BLaER1 treated with 17β-estradiol and CSF1 and Interleukin-3, amounts not matched to agents 10 nM and 100 nM (cell line): ENCODE measurements around the gene UBA6.

Experiments
- H3K27ac ChIP-seq, 11 experiments: shearing (Covaris generic); formaldehyde crosslinking; 2 replicates each; pipeline ENCODE4 v1.8.1; 2022
- H3K27me3 ChIP-seq, 11 experiments: shearing (Covaris generic); formaldehyde crosslinking; 2 replicates each; pipeline ENCODE4 v1.8.1; 2022
- H3K36me3 ChIP-seq, 11 experiments: shearing (Covaris generic); formaldehyde crosslinking; 2 replicates each; pipeline ENCODE4 v1.8.1; 2022
- H3K4me1 ChIP-seq, 10 experiments: shearing (Covaris generic); formaldehyde crosslinking; 2 replicates each; pipeline ENCODE4 v1.8.1; 2022
- H3K4me2 ChIP-seq, 11 experiments: shearing (Covaris generic); formaldehyde crosslinking; 2 replicates each; pipeline ENCODE4 v1.8.1; 2022
- H3K4me3 ChIP-seq, 10 experiments: shearing (Covaris generic); formaldehyde crosslinking; 2 replicates each; pipeline ENCODE4 v1.8.1; 2022
- H3K9ac ChIP-seq, 11 experiments: shearing (Covaris generic); formaldehyde crosslinking; 2 replicates each; pipeline ENCODE4 v1.8.1; 2022
- H3K9me3 ChIP-seq, 11 experiments: shearing (Covaris generic); formaldehyde crosslinking; replicated peaks in 1 of 11; 2 replicates each; pipeline ENCODE4 v1.8.1; 2022
- H4K20me1 ChIP-seq, 11 experiments: shearing (Covaris generic); formaldehyde crosslinking; 2 replicates each; pipeline ENCODE4 v1.8.1; 2022
- Cebpa-rat ChIP-seq, 11 experiments: shearing (Covaris generic); IDR thresholded peaks; 2 replicates each; pipeline ENCODE4 v1.8.1; 2022

Gene UBA6

DNA sequence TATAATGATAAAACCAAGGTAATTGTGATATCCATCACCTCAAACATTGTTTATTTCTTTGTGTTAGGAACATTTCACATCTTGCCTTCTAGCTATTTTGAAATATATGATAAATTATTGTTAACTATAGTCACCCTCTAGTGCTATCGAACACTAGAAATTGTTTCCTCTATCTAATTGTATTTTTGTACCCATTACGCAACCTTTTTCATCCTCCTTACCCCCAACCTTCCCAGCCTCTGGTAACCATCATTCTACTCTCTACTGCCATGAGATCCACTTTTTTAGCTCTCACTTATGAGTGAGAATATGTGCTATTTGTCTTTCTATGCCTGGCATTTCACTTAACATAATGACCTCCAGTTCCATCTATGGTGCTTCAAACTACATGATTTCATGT is 3.9 kb upstream of the UBA6 start:
- Histone ChIP-seq H3K4me1 (peaks cover 7 to 46% (median 17%) of the 10 kb centered on the region in 10 experiments), H3K27me3 (no peaks in the 10 kb centered on the region), H3K9me3 (peaks cover 21 to 45% (median 35%) of the 10 kb centered on the region in 11 experiments), H3K4me3 (no peak overlapping the region), H3K4me2 (peak overlapping the region in 4 of 11 experiments; percentile 7 to 47 (median 30); a peak in 5 of 22 replicates), H3K36me3 (peaks cover 10 to 31% (median 18%) of the 10 kb centered on the region in 11 experiments; a peak in 21 of 22 replicates), H4K20me1 (peaks cover 0 to 3% (median 0%) of the 10 kb centered on the region in 11 experiments; a peak in 3 of 22 replicates), H3K27ac (no peak overlapping the region), H3K9ac (no peak overlapping the region)
- TF ChIP-seq Cebpa-rat (IDR thresholded peaks at IDR 0.05): peak in 3 of 11 experiments; percentile 14 to 41 (median 40); a peak in 2 of 22 replicates

DNA sequence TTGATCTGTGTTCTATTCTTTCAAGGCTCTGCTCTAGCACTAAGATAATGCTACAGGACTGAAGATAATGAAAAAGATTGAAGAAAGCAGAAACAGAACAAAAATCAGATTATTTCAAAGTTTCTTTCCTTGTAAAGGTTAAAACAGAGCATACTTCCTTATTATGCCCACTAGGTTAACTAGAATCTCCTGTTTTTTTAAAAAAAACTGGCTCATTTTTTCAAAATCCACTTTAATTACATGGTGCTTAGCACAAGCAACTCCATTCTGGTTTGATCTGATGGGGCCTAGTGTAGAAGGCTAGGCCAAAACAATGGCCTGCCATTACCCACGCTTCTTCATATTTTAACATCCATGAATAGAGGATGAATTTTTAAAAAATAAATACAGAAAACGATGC is 1.2 kb upstream of the UBA6 start:
- Histone ChIP-seq H3K27me3 (no peaks in the 10 kb centered on the region), H3K4me1 (peaks cover 12 to 73% (median 35%) of the 10 kb centered on the region in 10 experiments), H3K4me3 (peak overlapping the region; percentile 73 to 99 (median 89); a peak in 16 of 20 replicates), H3K9ac (peak overlapping the region in 3 of 11 experiments; percentile 85 to 98 (median 87); a peak in 5 of 22 replicates), H3K9me3 (peaks cover 12 to 30% (median 21%) of the 10 kb centered on the region in 11 experiments), H3K36me3 (peaks cover 8 to 40% (median 25%) of the 10 kb centered on the region in 11 experiments; a peak in 21 of 22 replicates), H3K27ac (peak overlapping the region in 10 of 11 experiments; percentile 78 to 97 (median 89); a peak in 10 of 22 replicates), H4K20me1 (peaks cover 0 to 26% (median 8%) of the 10 kb centered on the region in 11 experiments; a peak in 12 of 22 replicates), H3K4me2 (peak overlapping the region; percentile 74 to 88 (median 80))
- TF ChIP-seq Cebpa-rat (IDR thresholded peaks at IDR 0.05): no peak

DNA sequence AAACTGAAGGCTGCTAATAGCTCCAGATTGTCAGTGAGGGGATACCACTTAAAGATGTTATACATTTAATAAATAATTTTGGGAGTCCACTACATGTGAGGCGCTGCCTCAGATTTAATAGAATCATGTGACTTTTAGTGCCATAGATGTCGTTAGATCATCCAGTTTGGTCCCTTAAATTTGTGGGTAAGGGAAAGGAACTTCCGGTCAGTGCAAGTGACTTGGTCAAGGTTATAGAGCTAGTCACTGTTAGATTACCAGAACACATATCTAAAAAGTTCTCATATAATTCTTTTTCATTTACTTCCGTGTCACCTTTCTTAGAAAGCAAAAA is 529 bp upstream of the UBA6 start:
- H3K9me3 ChIP-seq: peaks cover 5 to 23% (median 15%) of the 10 kb centered on the region in 11 experiments
- peak overlapping the region; percentile 73 to 99 (median 89) for H3K4me3 ChIP-seq
- H4K20me1 ChIP-seq: peaks cover 0 to 29% (median 8%) of the 10 kb centered on the region in 11 experiments; a peak in 12 of 22 replicates
- peak overlapping the region; percentile 46 to 97 (median 87); a peak in 21 of 22 replicates for H3K27ac ChIP-seq
- no peak for TF ChIP-seq Cebpa-rat (IDR thresholded peaks at IDR 0.05)
- H3K9ac ChIP-seq: peak overlapping the region; percentile 54 to 98 (median 88); a peak in 21 of 22 replicates
- H3K36me3 ChIP-seq: peaks cover 9 to 37% (median 27%) of the 10 kb centered on the region in 11 experiments; a peak in 20 of 22 replicates
- H3K27me3 ChIP-seq: no peaks in the 10 kb centered on the region
- peaks cover 12 to 77% (median 35%) of the 10 kb centered on the region in 10 experiments for H3K4me1 ChIP-seq
- peak overlapping the region; percentile 74 to 88 (median 80) for H3K4me2 ChIP-seq

DNA sequence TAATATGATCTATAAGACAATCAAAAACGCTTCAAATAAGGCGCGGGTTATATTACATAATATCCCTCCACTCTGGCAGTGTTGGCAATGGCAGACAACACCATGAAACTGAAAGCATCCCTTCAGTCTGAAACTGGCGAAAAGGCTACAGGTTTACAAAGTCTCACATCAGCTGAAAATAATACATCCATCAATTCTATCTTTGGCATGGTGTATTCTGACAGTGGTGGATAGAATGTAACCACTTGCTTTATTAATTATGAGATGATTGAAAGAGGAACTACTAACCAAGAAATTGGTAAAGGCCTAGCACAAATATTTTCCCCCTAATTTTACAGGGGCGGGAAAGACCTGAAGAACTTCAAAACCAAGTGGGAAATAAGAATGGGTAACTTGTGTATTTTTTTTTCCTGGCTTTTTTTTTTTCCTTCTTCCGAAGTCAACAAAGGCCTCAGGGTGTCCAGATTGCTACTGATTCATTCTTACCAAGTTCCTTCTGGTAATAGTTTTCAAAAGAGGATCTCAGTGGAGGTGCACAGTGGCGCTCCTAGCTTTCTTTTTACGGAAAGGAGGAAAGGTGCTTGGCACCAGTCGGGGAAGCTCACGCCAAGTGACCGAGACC is 728 bp downstream of the UBA6 start:
- peaks cover 7 to 42% (median 27%) of the 10 kb centered on the region in 11 experiments; a peak in 17 of 22 replicates for H3K36me3 ChIP-seq
- H3K9me3 ChIP-seq: peaks cover 0 to 11% (median 2%) of the 10 kb centered on the region in 11 experiments; a peak in 5 of 22 replicates
- H3K27ac ChIP-seq: peak overlapping the region; percentile 79 to 97 (median 87)
- H4K20me1 ChIP-seq: peaks cover 0 to 30% (median 8%) of the 10 kb centered on the region in 11 experiments; a peak in 12 of 22 replicates
- peaks cover 12 to 71% (median 35%) of the 10 kb centered on the region in 10 experiments for H3K4me1 ChIP-seq
- H3K9ac ChIP-seq: peak overlapping the region; percentile 85 to 98 (median 89)
- no peaks in the 10 kb centered on the region for H3K27me3 ChIP-seq
- peak overlapping the region; percentile 73 to 99 (median 89) for H3K4me3 ChIP-seq
- peak overlapping the region; percentile 75 to 96 (median 87) for H3K4me2 ChIP-seq
- TF ChIP-seq Cebpa-rat (IDR thresholded peaks at IDR 0.05): no peak

DNA sequence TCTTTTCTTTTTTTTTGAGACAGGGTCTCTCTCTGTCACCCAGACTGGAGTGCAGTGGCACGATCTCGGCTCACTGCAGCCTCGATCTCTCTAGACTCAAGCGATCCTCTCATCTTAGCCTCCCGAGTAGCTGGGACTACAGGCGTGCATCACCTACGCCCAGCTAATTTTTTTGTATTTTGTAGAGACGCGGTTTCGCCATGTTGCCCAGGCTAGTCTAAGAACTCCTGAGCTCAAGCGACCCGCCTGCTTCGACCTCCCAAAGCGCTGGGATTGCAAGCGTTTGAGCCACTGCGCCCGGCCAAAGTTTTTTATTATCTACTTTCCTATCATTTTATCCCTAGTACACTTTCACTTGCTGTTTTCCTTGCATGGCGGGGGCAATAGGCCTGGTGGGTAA is 1.4 kb downstream of the UBA6 start:
- Histone ChIP-seq H3K27ac (peak overlapping the region in 10 of 11 experiments; percentile 79 to 97 (median 89); a peak in 15 of 22 replicates), H3K36me3 (peaks cover 13 to 48% (median 32%) of the 10 kb centered on the region in 11 experiments; a peak in 19 of 22 replicates), H3K9ac (peak overlapping the region; percentile 85 to 98 (median 89); a peak in 19 of 22 replicates), H3K27me3 (no peaks in the 10 kb centered on the region), H3K4me3 (peak overlapping the region; percentile 73 to 99 (median 89)), H4K20me1 (peaks cover 0 to 37% (median 8%) of the 10 kb centered on the region in 11 experiments; a peak in 12 of 22 replicates), H3K9me3 (peaks cover 0 to 8% (median 0%) of the 10 kb centered on the region in 11 experiments; a peak in 2 of 22 replicates), H3K4me1 (peaks cover 12 to 65% (median 35%) of the 10 kb centered on the region in 10 experiments), H3K4me2 (peak overlapping the region; percentile 75 to 96 (median 87))
- no peak for TF ChIP-seq Cebpa-rat (IDR thresholded peaks at IDR 0.05)

DNA sequence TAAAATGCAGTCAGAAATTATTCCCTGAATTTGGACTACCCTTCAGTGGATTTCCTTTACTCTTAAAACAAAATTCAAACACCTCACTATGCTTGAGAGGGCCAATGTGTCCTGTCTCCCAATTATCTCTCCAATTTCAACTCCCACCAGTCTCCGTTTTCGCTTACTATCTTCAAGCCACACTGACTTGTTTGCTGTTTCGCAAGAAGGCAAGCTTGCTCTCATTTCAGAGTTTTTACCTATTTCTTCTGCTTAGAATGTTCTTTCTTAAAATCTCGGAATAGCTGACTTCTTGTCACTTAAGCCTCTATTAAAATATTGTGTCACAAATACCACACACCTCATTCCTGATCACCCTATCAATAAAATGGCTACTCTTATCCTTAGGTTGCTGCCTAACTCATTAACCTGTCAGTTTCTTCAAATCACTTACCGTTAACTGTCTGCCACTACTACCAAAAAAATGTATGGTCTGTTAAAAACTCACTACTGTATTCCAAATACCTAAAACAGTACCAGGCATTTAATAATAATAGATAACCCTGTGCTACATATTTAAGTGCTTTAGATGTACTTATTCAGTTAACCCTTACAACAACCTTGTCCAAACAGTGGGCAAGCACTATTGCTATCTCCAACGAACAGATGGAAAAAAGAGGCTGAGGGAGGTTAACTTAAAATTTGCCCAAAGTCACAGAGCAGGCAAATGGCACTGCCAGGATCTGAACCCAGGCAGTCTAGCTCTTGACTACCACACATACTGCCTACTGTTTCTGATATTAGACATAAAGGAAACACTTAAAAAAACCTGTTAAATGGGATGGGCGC is 2.9 kb downstream of the UBA6 start:
- H3K36me3 ChIP-seq: peaks cover 22 to 52% (median 45%) of the 10 kb centered on the region in 11 experiments; a peak in 21 of 22 replicates
- H3K4me3 ChIP-seq: peak overlapping the region in 3 of 10 experiments; percentile 76 to 95 (median 94); a peak in 3 of 20 replicates
- peak overlapping the region in 2 of 11 experiments; percentile 34 to 97; a peak in 2 of 22 replicates for H3K9ac ChIP-seq
- 0 out of 22 replicates have a peak, but pooled peaks of 1 of the 11 experiments have one; percentile 22 for TF ChIP-seq Cebpa-rat (IDR thresholded peaks at IDR 0.05)
- H3K27ac ChIP-seq: no peak overlapping the region
- peaks cover 12 to 50% (median 35%) of the 10 kb centered on the region in 10 experiments for H3K4me1 ChIP-seq
- peaks cover 0 to 8% (median under 1%) of the 10 kb centered on the region in 11 experiments; a peak in 4 of 22 replicates for H3K9me3 ChIP-seq
- H3K27me3 ChIP-seq: no peaks in the 10 kb centered on the region
- H4K20me1 ChIP-seq: peaks cover 0 to 38% (median 8%) of the 10 kb centered on the region in 11 experiments; a peak in 12 of 22 replicates
- H3K4me2 ChIP-seq: peak overlapping the region in 10 of 11 experiments; percentile 6 to 96 (median 86); a peak in 11 of 22 replicates

DNA sequence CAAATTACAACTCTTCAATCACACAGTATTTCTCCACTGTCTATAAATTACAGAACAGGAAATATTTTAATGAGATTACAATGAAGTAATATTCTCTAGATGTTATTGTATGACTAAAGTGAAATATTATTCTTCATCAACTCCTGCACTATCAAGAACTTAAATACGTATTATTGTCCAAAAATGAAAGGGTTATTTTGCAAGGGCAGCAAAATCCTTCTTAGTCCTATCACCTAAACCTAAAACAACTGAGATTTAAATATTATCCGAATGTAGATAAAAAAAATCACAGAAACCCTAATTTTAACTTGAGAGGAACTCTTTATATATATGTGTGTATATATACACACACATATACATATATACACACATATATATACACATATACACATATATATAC is 4.9 kb downstream of the UBA6 start:
- no peak overlapping the region for H3K4me3 ChIP-seq

DNA sequence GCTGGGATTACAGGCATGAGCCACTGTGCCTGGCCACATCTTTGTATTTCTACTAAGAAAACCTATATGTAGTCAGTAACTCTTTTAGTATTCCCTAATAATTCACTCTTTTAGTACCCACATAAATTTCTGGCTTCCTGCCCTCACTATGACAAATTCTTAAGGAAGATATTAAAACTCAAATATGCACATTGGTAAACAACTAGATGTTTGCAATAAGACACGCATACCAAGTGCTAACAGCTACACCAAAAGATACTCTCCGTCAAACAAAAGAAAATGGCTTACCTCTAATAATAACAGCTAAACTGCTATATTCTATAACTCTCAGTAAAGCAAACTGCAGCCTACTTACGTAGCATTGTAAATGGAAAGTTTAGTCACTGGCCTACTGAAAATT is 6.3 kb downstream of the UBA6 start:
- TF ChIP-seq Cebpa-rat (IDR thresholded peaks at IDR 0.05): no peak
- peaks cover 0 to 26% (median 16%) of the 10 kb centered on the region in 11 experiments; a peak in 19 of 22 replicates for H3K9me3 ChIP-seq
- H3K4me1 ChIP-seq: peaks cover 3 to 57% (median 17%) of the 10 kb centered on the region in 10 experiments
- H3K4me3 ChIP-seq: no peak overlapping the region
- H3K4me2 ChIP-seq: no peak overlapping the region
- no peak overlapping the region for H3K9ac ChIP-seq
- peaks cover 54 to 86% (median 79%) of the 10 kb centered on the region in 11 experiments for H3K36me3 ChIP-seq
- H3K27me3 ChIP-seq: no peaks in the 10 kb centered on the region
- no peak overlapping the region for H3K27ac ChIP-seq
- H4K20me1 ChIP-seq: peaks cover 0 to 67% (median 25%) of the 10 kb centered on the region in 11 experiments; a peak in 12 of 22 replicates

More for the DNA sequence above, 4.9 kb downstream of the UBA6 start:
- H3K27ac ChIP-seq: no peak overlapping the region
- no peak overlapping the region for H3K9ac ChIP-seq
- peaks cover 41 to 72% (median 65%) of the 10 kb centered on the region in 11 experiments for H3K36me3 ChIP-seq
- H4K20me1 ChIP-seq: peaks cover 0 to 53% (median 16%) of the 10 kb centered on the region in 11 experiments; a peak in 12 of 22 replicates
- no peak for TF ChIP-seq Cebpa-rat (IDR thresholded peaks at IDR 0.05)
- H3K4me1 ChIP-seq: peaks cover 7 to 48% (median 23%) of the 10 kb centered on the region in 10 experiments
- no peak overlapping the region for H3K4me2 ChIP-seq
- no peaks in the 10 kb centered on the region for H3K27me3 ChIP-seq
- H3K9me3 ChIP-seq: peaks cover 0 to 26% (median 16%) of the 10 kb centered on the region in 11 experiments; a peak in 19 of 22 replicates
